Measurements from ENCODE around the gene CHST9. TPM values are rescaled to one million over a fixed set of nuclear protein-coding genes. Genes with fewer than 3 reads are reported as not detected.

Gene CHST9
- total and polyA plus RNA-seq, 2 of the 13 experiments (the other 11 are each of a cell fraction or from before 2014, with no cell fraction given) = 3.2 to 9.6 TPM

- TF ChIP-seq ZEB1 (IDR thresholded peaks at IDR 0.05; ENCODE audit: insufficient replicate concordance, low read depth) (no peak), CEBPG (CRISPR knock-in tag; IDR thresholded peaks at IDR 0.05) (peak; percentile 94), MYNN (CRISPR knock-in tag; IDR thresholded peaks at IDR 0.05; ENCODE audit: low read depth) (no peak), NR1H2 (CRISPR knock-in tag; IDR thresholded peaks at IDR 0.05; ENCODE audit: borderline replicate concordance, low read depth) (no peak), HNF4A (CRISPR knock-in tag; IDR thresholded peaks at IDR 0.05) (peak; percentile 94), BORCS8-MEF2B (CRISPR knock-in tag; IDR thresholded peaks at IDR 0.05) (no peak), ZSCAN9 (CRISPR knock-in tag; IDR thresholded peaks at IDR 0.05; ENCODE audit: borderline replicate concordance) (no peak), CREB1 (IDR thresholded peaks at IDR 0.05) (no peak), CREB1 (CRISPR knock-in tag; IDR thresholded peaks at IDR 0.05) (peak; percentile 55; the same call in 1 of the 2 replicates), ESRRA (CRISPR knock-in tag; IDR thresholded peaks at IDR 0.05; ENCODE audit: low read depth) (no peak), MLLT10 (CRISPR knock-in tag; IDR thresholded peaks at IDR 0.05) (no peak), PHF21A (CRISPR knock-in tag; IDR thresholded peaks at IDR 0.05) (no peak), GLI4 (CRISPR knock-in tag; IDR thresholded peaks at IDR 0.05; ENCODE audit: borderline replicate concordance) (no peak), TRIM24 (CRISPR knock-in tag; IDR thresholded peaks at IDR 0.05) (peak; percentile 69; the same call in 1 of the 2 replicates), CREM (IDR thresholded peaks at IDR 0.05) (0 out of 2 replicates have a peak, but pooled peaks have one; percentile 15), CREM (CRISPR knock-in tag; IDR thresholded peaks at IDR 0.05) (no peak), ZNF33A (CRISPR knock-in tag; IDR thresholded peaks at IDR 0.05; ENCODE audit: borderline replicate concordance) (no peak), ZNF772 (CRISPR knock-in tag; IDR thresholded peaks at IDR 0.05) (no peak), NFIC (IDR thresholded peaks at IDR 0.05; ENCODE audit: low read length) (no peak), MYPOP (CRISPR knock-in tag; IDR thresholded peaks at IDR 0.05) (no peak), JARID2 (CRISPR knock-in tag; IDR thresholded peaks at IDR 0.05; ENCODE audit: insufficient replicate concordance) (no peak)
- TF ChIP-seq, protein P1, sequence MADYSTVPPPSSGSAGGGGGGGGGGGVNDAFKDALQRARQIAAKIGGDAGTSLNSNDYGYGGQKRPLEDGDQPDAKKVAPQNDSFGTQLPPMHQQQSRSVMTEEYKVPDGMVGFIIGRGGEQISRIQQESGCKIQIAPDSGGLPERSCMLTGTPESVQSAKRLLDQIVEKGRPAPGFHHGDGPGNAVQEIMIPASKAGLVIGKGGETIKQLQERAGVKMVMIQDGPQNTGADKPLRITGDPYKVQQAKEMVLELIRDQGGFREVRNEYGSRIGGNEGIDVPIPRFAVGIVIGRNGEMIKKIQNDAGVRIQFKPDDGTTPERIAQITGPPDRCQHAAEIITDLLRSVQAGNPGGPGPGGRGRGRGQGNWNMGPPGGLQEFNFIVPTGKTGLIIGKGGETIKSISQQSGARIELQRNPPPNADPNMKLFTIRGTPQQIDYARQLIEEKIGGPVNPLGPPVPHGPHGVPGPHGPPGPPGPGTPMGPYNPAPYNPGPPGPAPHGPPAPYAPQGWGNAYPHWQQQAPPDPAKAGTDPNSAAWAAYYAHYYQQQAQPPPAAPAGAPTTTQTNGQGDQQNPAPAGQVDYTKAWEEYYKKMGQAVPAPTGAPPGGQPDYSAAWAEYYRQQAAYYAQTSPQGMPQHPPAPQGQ (CRISPR knock-in tag; IDR thresholded peaks at IDR 0.05; ENCODE audit: borderline replicate concordance) = no peak
- TF ChIP-seq, protein P2, sequence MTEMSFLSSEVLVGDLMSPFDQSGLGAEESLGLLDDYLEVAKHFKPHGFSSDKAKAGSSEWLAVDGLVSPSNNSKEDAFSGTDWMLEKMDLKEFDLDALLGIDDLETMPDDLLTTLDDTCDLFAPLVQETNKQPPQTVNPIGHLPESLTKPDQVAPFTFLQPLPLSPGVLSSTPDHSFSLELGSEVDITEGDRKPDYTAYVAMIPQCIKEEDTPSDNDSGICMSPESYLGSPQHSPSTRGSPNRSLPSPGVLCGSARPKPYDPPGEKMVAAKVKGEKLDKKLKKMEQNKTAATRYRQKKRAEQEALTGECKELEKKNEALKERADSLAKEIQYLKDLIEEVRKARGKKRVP (CRISPR knock-in tag; IDR thresholded peaks at IDR 0.05) = peak in 1 of 2 experiments; percentile 85; a peak in 2 of 4 replicates
Observed at GRCh38 chr18:26875040-26875654, 310.0 kb downstream of the CHST9 start (continued).
